PC-3 (cell line): ENCODE measurements around the gene LHFPL2. TPM values are rescaled to one million over a fixed set of nuclear protein-coding genes. Genes with fewer than 3 reads are reported as not detected.

Experiments used
- ATAC-seq: fragments of 200-7000 bp; cut with Tn5 transposase; 2 replicates; pipeline ENCODE4 v1.9.1; 2020; ENCODE audit warnings: mild to moderate bottlenecking, moderate library complexity
- BruUV-seq: library from RNA; stranded (reverse); fragments of 400-500 nt; replicated peaks from 2 replicates; lab custom pipeline; 2021; lab: Mats Ljungman, UMichigan
- CTCF ChIA-PET: fragments of 300-600 bp; sonication (Branson Sonifier 250); formaldehyde crosslinking; loops from one replicate; lab custom pipeline; 2022; ENCODE audit warnings: antibody characterized with exemption; lab: Charles Lee
- POLR2A ChIA-PET: fragments of 300-600 bp; sonication (Branson Sonifier 250); formaldehyde crosslinking; loops from one replicate; lab custom pipeline; 2022; ENCODE audit warnings: antibody characterized with exemption; ENCODE audit not compliant: unreplicated experiment; lab: Charles Lee
- DNase-seq: peaks from one replicate; pipeline ENCODE4 v3.0.0-alpha.2; 2015
- H2AFZ ChIP-seq: fragments of 300-600 bp; sonication (generic); 2 replicates; pipeline ENCODE4 v1.6.0; 2016; ENCODE audit warnings: antibody characterized with exemption, low read length
- H3F3A ChIP-seq: fragments of 300-600 bp; sonication (generic); one replicate; pipeline ENCODE4 v1.6.0; 2017; ENCODE audit warnings: antibody characterized with exemption, low read length, control low read depth, mild to moderate bottlenecking; ENCODE audit not compliant: unreplicated experiment
- H3K27ac ChIP-seq: fragments of 300-600 bp; sonication (generic); 2 replicates; pipeline ENCODE4 v1.5.1; 2016; ENCODE audit warnings: mild to moderate bottlenecking, low read length
- H3K27me3 ChIP-seq: fragments of 300-600 bp; sonication (generic); 2 replicates; pipeline ENCODE4 v1.6.1; 2016; ENCODE audit warnings: low read length, mixed read lengths
- H3K36me3 ChIP-seq: fragments of 300-600 bp; sonication (generic); 2 replicates; pipeline ENCODE4 v1.6.1; 2016; ENCODE audit warnings: low read depth, mixed run types, low read length, mixed read lengths
- H3K4me1 ChIP-seq: fragments of 300-600 bp; sonication (generic); 2 replicates; pipeline ENCODE4 v1.5.1; 2016; ENCODE audit warnings: low read length; ENCODE audit not compliant: insufficient read depth
- H3K4me2 ChIP-seq: fragments of 300-600 bp; sonication (generic); 2 replicates; pipeline ENCODE4 v1.6.0; 2016; ENCODE audit warnings: low read length
- H3K4me3 ChIP-seq: fragments of 300-600 bp; sonication (generic); 2 replicates; pipeline ENCODE4 v1.5.1; 2016; ENCODE audit warnings: mild to moderate bottlenecking, low read length, mixed read lengths
- H3K79me2 ChIP-seq: fragments of 300-600 bp; sonication (generic); 2 replicates; pipeline ENCODE4 v1.6.1; 2017; ENCODE audit warnings: low read length, mixed read lengths
- H3K9ac ChIP-seq: fragments of 300-600 bp; sonication (generic); 2 replicates; pipeline ENCODE4 v1.6.0; 2016; ENCODE audit warnings: mild to moderate bottlenecking, low read length
- H3K9me2 ChIP-seq: fragments of 300-600 bp; sonication (generic); replicated peaks from 2 replicates; pipeline ENCODE4 v1.6.1; 2016; ENCODE audit warnings: mixed run types, low read length, mixed read lengths
- H3K9me3 ChIP-seq: fragments of 300-600 bp; sonication (generic); 2 replicates; pipeline ENCODE4 v1.6.1; 2016; ENCODE audit warnings: low read length, mixed read lengths
- H4K20me1 ChIP-seq: fragments of 300-600 bp; sonication (generic); 2 replicates; pipeline ENCODE4 v1.6.1; 2016; ENCODE audit warnings: low read length, mixed read lengths
- CTCF ChIP-seq: fragments of 300-600 bp; sonication (generic); conservative IDR thresholded peaks from 2 replicates; pipeline ENCODE4 v1.5.1; 2017; ENCODE audit warnings: antibody characterized with exemption, low read depth, mild to moderate bottlenecking, low read length
- EZH2 ChIP-seq: fragments of 300-600 bp; sonication (generic); IDR thresholded peaks from one replicate; pipeline ENCODE4 v1.6.1; 2017; ENCODE audit warnings: antibody characterized with exemption, mild to moderate bottlenecking, low read length; ENCODE audit not compliant: unreplicated experiment
- EZH2phosphoT487 ChIP-seq: fragments of 300-600 bp; sonication (generic); IDR thresholded peaks from 2 replicates; pipeline ENCODE4 v1.6.1; 2018; ENCODE audit warnings: mild to moderate bottlenecking, antibody characterized with exemption, low read length, borderline replicate concordance
- intact Hi-C: fragments of 100-400 bp; cut with micrococcal nuclease; formaldehyde crosslinking; loops from 2 replicates; pipeline ENCODE4 v1.9.0; 2023
- total RNA-seq: library from RNA; depleted of rRNA; stranded (reverse); fragments of >200 nt; gene quantifications from 2 replicates; pipeline ENCODE4 v1.2.3, GENCODE V29; 2014

LHFPL2 gene
- total RNA-seq, 1 experiment from 2014 or later = 21.7 TPM

- no peak overlapping the region for H2AFZ ChIP-seq
- no peaks in the 10 kb centered on the region for H3F3A ChIP-seq
- no peaks in the 10 kb centered on the region for H3K9me2 ChIP-seq
- H3K27ac ChIP-seq = no peak overlapping the region
- DNase-seq (no peak), ATAC-seq (no peak)
- POLR2A ChIA-PET = interaction anchor here (0.6 kb wide), 1 partner anchor 968 kb away, joined by 3 read pairs; the partner anchor contains the start of gene HOMER1
- BruUV-seq = no TSS peak
- no peaks in the 10 kb centered on the region for H3K36me3 ChIP-seq
- no peak overlapping the region for H3K4me2 ChIP-seq
- H3K27me3 ChIP-seq = no peaks in the 10 kb centered on the region
- CTCF ChIA-PET = no interaction called here
- intact Hi-C loops = no loop called here
- no peak overlapping the region for H3K4me3 ChIP-seq
- H3K4me1 ChIP-seq = no peaks in the 10 kb centered on the region
- no peak overlapping the region for H3K9ac ChIP-seq
- no peaks in the 10 kb centered on the region for H3K79me2 ChIP-seq
- no peaks in the 10 kb centered on the region for H4K20me1 ChIP-seq
- no peaks in the 10 kb centered on the region for H3K9me3 ChIP-seq
- TF ChIP-seq EZH2phosphoT487 = no peak
- no peak for TF ChIP-seq EZH2
- TF ChIP-seq CTCF = no peak
Observed at GRCh38 chr5:78546276-78546996, 102.1 kb downstream of the LHFPL2 start.

GRCh38 chr5:78545406-78545805 is 103.2 kb downstream of the LHFPL2 start:
- no peak overlapping the region for H3K9ac ChIP-seq
- no peaks in the 10 kb centered on the region for H3K9me2 ChIP-seq
- ChIA-PET CTCF (no interaction called here), POLR2A (no interaction called here)
- H3K4me2 ChIP-seq = no peak overlapping the region
- DNase-seq (no peak), ATAC-seq (no peak)
- H3K9me3 ChIP-seq = no peaks in the 10 kb centered on the region
- no peaks in the 10 kb centered on the region for H4K20me1 ChIP-seq
- H3K4me1 ChIP-seq = no peaks in the 10 kb centered on the region
- TF ChIP-seq EZH2phosphoT487 = no peak
- H3K4me3 ChIP-seq = no peak overlapping the region
- no peaks in the 10 kb centered on the region for H3K36me3 ChIP-seq
- no peaks in the 10 kb centered on the region for H3K79me2 ChIP-seq
- no peak overlapping the region for H2AFZ ChIP-seq
- intact Hi-C loops = no loop called here
- H3K27me3 ChIP-seq = no peaks in the 10 kb centered on the region
- no peak overlapping the region for H3K27ac ChIP-seq
- no TSS peak for BruUV-seq
- H3F3A ChIP-seq = no peaks in the 10 kb centered on the region

- POLR2A ChIA-PET = interaction anchor here (0.6 kb wide), 1 partner anchor 177 kb away, joined by 8 read pairs; no protein-coding TSS in a partner anchor
- H3K79me2 ChIP-seq = no peaks in the 10 kb centered on the region
- H3K4me1 ChIP-seq = no peaks in the 10 kb centered on the region
- no peaks in the 10 kb centered on the region for H3K9me2 ChIP-seq
- no peaks in the 10 kb centered on the region for H3K36me3 ChIP-seq
- CTCF ChIA-PET = no interaction called here
- no peak overlapping the region for H3K27ac ChIP-seq
- no peak overlapping the region for H3K4me2 ChIP-seq
- intact Hi-C loops = no loop called here
- H3K27me3 ChIP-seq = no peaks in the 10 kb centered on the region
- no peaks in the 10 kb centered on the region for H3F3A ChIP-seq
- DNase-seq (no peak), ATAC-seq (no peak)
- no peak for TF ChIP-seq EZH2
- TF ChIP-seq EZH2phosphoT487 = no peak
- no peak for TF ChIP-seq CTCF
- H4K20me1 ChIP-seq = no peaks in the 10 kb centered on the region
- H2AFZ ChIP-seq = no peak overlapping the region
- H3K9ac ChIP-seq = no peak overlapping the region
- no peaks in the 10 kb centered on the region for H3K9me3 ChIP-seq
- no peak overlapping the region for H3K4me3 ChIP-seq
- BruUV-seq = no TSS peak
Observed at GRCh38 chr5:78544561-78545201, 103.9 kb downstream of the LHFPL2 start.
